Uterus (tissue), 2 donors: ENCODE data around the gene ADGRL4.
"Not testable (repeated sequence)": the region's sequence is repeated elsewhere in the genome, so short reads cannot be mapped to it uniquely, and the experiment has no call there.

Source experiments
- CTCF ChIP-seq, 4 experiments: fragments of 200-600 bp in 2 of 4; fragments of 450-650 bp in 2 of 4; sonication (generic) in 2 of 4; IDR thresholded peaks; one replicate each; pipeline ENCODE4 v1.5.1; 2016 to 2019; ENCODE audit warnings: antibody characterized with exemption in 4 of 4, mild to moderate bottlenecking in 2 of 4, moderate library complexity in 1 of 4
- POLR2A ChIP-seq, 2 donors: fragments of 450-650 bp; IDR thresholded peaks; one replicate each; pipeline ENCODE4 v1.6.1; 2016; ENCODE audit warnings: antibody characterized with exemption in 2 of 2, mild to moderate bottlenecking in 1 of 2, moderate library complexity in 1 of 2

- TF ChIP-seq CTCF, POLR2A (IDR thresholded peaks at IDR 0.05): not testable (repeated sequence)
Observed at GRCh38 chr1:78875986-78876385, 130.5 kb downstream of the ADGRL4 start.
